ENCODE measurements around the gene TNFRSF1B.

TNFRSF1B gene

DNA sequence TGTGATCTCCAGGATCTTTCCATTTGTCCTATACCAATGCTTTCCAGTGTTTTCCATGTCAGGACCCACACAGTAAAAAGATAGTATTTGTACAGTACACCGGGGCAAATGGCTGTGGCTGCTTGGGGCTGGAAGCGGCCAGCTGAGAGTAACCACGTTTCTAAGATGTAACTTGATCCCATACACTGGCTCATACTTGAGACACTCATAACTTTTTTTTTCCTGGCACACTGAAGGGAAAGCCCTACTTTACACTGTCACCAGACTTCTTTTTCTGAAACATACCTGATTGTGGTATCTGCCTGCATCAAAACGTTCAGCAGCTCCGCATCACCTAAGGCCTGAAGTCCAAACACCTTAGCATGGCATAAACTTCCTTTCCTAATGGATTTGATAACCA, 84.7 kb downstream of the TNFRSF1B start:
- no peak for DNase-seq (ENCODE audit: low spot score)
- no peak for ATAC-seq (ENCODE audit: low read depth)

DNA sequence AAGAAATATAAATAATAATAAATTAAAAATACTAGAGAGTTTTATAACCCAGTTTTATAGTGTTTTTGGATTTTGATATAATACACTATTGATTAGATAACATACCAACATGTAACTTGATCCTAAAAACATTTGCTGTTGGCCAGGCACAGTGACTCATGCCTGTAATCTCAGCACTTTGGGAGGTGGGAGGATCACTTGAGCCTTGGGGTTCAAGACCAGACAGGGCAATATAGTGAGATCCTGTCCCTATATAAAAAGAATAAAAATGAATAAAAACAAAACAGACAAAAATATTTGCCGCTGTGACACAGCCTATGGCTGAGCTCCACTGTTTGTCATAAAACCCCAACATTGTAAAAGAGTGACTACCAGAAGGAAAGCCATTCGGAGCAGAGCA, 89.1 kb downstream of the TNFRSF1B start:
- DNase-seq (ENCODE audit: low spot score) (no peak), ATAC-seq (ENCODE audit: low read depth) (no peak)
- Histone ChIP-seq H3K4me3 (ENCODE audit: severe bottlenecking) (no peak overlapping the region), H3K4me1 (ENCODE audit: insufficient read depth, poor library complexity, severe bottlenecking) (no peaks in the 10 kb centered on the region), H3K27ac (ENCODE audit: poor library complexity, severe bottlenecking) (no peak overlapping the region), H3K27me3 (ENCODE audit: insufficient read depth, poor library complexity, severe bottlenecking) (no peaks in the 10 kb centered on the region), H3K36me3 (ENCODE audit: low read depth) (peaks cover 65% of the 10 kb centered on the region), H3K9me3 (ENCODE audit: severe bottlenecking) (no peaks in the 10 kb centered on the region)
- TF ChIP-seq, protein P1, sequence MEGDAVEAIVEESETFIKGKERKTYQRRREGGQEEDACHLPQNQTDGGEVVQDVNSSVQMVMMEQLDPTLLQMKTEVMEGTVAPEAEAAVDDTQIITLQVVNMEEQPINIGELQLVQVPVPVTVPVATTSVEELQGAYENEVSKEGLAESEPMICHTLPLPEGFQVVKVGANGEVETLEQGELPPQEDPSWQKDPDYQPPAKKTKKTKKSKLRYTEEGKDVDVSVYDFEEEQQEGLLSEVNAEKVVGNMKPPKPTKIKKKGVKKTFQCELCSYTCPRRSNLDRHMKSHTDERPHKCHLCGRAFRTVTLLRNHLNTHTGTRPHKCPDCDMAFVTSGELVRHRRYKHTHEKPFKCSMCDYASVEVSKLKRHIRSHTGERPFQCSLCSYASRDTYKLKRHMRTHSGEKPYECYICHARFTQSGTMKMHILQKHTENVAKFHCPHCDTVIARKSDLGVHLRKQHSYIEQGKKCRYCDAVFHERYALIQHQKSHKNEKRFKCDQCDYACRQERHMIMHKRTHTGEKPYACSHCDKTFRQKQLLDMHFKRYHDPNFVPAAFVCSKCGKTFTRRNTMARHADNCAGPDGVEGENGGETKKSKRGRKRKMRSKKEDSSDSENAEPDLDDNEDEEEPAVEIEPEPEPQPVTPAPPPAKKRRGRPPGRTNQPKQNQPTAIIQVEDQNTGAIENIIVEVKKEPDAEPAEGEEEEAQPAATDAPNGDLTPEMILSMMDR (IDR thresholded peaks at IDR 0.05; ENCODE audit: poor library complexity, severe bottlenecking), result no peak

More for the DNA sequence above, 84.7 kb downstream of the TNFRSF1B start:
- TF ChIP-seq, protein P1 (IDR thresholded peaks at IDR 0.05; ENCODE audit: poor library complexity, severe bottlenecking), result no peak
- H3K27me3 ChIP-seq (ENCODE audit: insufficient read depth, poor library complexity, severe bottlenecking), result no peaks in the 10 kb centered on the region
- H3K36me3 ChIP-seq (ENCODE audit: low read depth), result peaks cover 66% of the 10 kb centered on the region
- no peaks in the 10 kb centered on the region for H3K4me1 ChIP-seq (ENCODE audit: insufficient read depth, poor library complexity, severe bottlenecking)
- H3K4me3 ChIP-seq (ENCODE audit: severe bottlenecking), result no peak overlapping the region
- no peaks in the 10 kb centered on the region for H3K9me3 ChIP-seq (ENCODE audit: severe bottlenecking)
- no peak overlapping the region for H3K27ac ChIP-seq (ENCODE audit: poor library complexity, severe bottlenecking)

DNA sequence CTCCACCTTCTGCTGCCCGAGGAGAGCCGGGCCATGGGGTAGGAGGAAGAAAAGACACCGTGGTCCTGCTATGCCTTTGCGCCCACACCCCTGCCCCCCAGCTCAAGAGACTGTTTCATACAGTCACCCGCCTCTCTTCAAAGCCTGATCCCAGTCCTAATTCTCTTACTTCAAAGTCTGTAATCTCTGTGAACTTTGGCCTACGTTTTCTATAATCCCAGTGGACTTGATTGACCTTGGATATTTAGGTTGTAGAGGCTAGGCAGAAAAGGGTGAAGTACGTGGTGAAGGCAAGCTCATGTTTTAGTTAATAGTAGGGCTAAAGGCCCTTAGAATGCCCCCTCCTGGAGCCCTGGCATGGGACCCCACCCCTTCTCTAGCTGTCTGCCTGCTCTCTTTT, 91.5 kb downstream of the TNFRSF1B start:
- TF ChIP-seq, protein P1 (IDR thresholded peaks at IDR 0.05; ENCODE audit: poor library complexity, severe bottlenecking), result no peak
- no peak overlapping the region for H3K27ac ChIP-seq (ENCODE audit: poor library complexity, severe bottlenecking)
- H3K36me3 ChIP-seq (ENCODE audit: low read depth), result peaks cover 82% of the 10 kb centered on the region

More for the DNA sequence above, 91.5 kb downstream of the TNFRSF1B start:
- no peak for DNase-seq (ENCODE audit: low spot score)
- H3K4me3 ChIP-seq (ENCODE audit: severe bottlenecking), result no peak overlapping the region
- H3K27me3 ChIP-seq (ENCODE audit: insufficient read depth, poor library complexity, severe bottlenecking), result no peaks in the 10 kb centered on the region
- H3K9me3 ChIP-seq (ENCODE audit: severe bottlenecking), result no peaks in the 10 kb centered on the region
- ATAC-seq (ENCODE audit: low read depth), result no peak
- H3K4me1 ChIP-seq (ENCODE audit: insufficient read depth, poor library complexity, severe bottlenecking), result no peaks in the 10 kb centered on the region

All from RWPE2 (cell line).